SK-N-SH treated with all-trans-retinoic acid at 6 μM for 48 hours (cell line): Measurements from ENCODE around the gene ZDHHC5.

Source experiments
- ARNTL ChIP-seq: fragments of 450-650 bp; formaldehyde crosslinking; IDR thresholded peaks from 2 replicates; pipeline ENCODE4 v1.5.0; 2020; ENCODE audit warnings: low read depth, mild to moderate bottlenecking, moderate library complexity, borderline replicate concordance
- CSRNP3 ChIP-seq: fragments of 250-450 bp; sonication (Bioruptor Pico); IDR thresholded peaks from 2 replicates; pipeline ENCODE4 v1.5.1; 2021; ENCODE audit warnings: mild to moderate bottlenecking, moderate library complexity

- TF ChIP-seq ARNTL (no peak), CSRNP3 (CRISPR knock-in tag) (no peak)
Measured at GRCh38 chr11:57746920-57747319, 79.0 kb downstream of the ZDHHC5 start.
